A673 (cell line): ENCODE data around the gene NRG3.

Experiments used
- EZH2 ChIP-seq: fragments of 200-600 bp; sonication (generic); IDR thresholded peaks from 2 replicates; pipeline ENCODE4 v1.6.1; 2017; ENCODE audit warnings: borderline replicate concordance, low read depth, mild to moderate bottlenecking, mixed read lengths, antibody characterized with exemption, low read length; ENCODE audit not compliant: poor library complexity, severe bottlenecking
- TF ChIP-seq, protein P1 (sequence below): fragments of 300-800, 200-600 bp; sonication (generic); conservative IDR thresholded peaks from 2 replicates; pipeline ENCODE4 v1.5.1; 2017; ENCODE audit warnings: low read depth, mild to moderate bottlenecking, antibody characterized with exemption, low read length, moderate library complexity, mixed read lengths

DNA sequence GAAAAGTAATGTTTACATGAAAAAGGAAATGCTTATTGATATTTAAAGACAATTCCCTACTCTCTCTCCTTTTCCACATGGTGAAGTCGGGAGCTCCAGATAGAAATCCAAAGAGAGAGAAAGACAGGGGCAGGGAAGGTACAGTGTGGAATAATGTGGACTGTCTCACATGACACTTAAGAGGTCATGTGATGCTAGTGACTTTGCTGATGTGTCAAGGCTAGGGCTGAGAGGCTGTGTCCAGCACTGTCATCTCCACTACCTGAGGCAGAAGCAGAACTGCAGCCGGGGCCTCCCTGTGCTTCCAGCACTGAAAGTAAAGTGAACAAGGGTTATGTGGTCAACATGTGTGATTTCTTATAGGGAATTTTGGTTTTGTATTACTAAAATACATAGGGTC, 26.0 kb downstream of the NRG3 start:
- TF ChIP-seq, protein P1, sequence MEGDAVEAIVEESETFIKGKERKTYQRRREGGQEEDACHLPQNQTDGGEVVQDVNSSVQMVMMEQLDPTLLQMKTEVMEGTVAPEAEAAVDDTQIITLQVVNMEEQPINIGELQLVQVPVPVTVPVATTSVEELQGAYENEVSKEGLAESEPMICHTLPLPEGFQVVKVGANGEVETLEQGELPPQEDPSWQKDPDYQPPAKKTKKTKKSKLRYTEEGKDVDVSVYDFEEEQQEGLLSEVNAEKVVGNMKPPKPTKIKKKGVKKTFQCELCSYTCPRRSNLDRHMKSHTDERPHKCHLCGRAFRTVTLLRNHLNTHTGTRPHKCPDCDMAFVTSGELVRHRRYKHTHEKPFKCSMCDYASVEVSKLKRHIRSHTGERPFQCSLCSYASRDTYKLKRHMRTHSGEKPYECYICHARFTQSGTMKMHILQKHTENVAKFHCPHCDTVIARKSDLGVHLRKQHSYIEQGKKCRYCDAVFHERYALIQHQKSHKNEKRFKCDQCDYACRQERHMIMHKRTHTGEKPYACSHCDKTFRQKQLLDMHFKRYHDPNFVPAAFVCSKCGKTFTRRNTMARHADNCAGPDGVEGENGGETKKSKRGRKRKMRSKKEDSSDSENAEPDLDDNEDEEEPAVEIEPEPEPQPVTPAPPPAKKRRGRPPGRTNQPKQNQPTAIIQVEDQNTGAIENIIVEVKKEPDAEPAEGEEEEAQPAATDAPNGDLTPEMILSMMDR = no peak
- no peak for TF ChIP-seq EZH2
